ENCODE results near the gene NHLRC2. TPM values are rescaled to one million over a fixed set of nuclear protein-coding genes. Genes with fewer than 3 reads are reported as not detected.
"Not testable (repeated sequence)": the region's sequence is repeated elsewhere in the genome, so short reads cannot be mapped to it uniquely, and the experiment has no call there.

Gene NHLRC2
- 5.0 and 5.2 TPM in 2 replicates for polyA plus RNA-seq (2013)

GRCh38 chr10:113854013-113854760 lies at the start of gene NHLRC2, which contains the start of gene DCLRE1A:
Gene NHLRC2, plus strand, starts transcription at chr10:113854661. Its CDS starts 212 bp downstream, at chr10:113854873.
Gene DCLRE1A, minus strand, starts transcription at chr10:113854082. Its CDS starts 900 bp downstream, at chr10:113853182.
- Histone ChIP-seq H2BK12ac (ENCODE audit: low read length) (no peak within 1 kb of the TSS), H3K4me1 (ENCODE audit: control insufficient read depth in 1 of 2, insufficient read depth in 2 of 2, low read length in 2 of 2) (peaks cover 0 to 9% of the 10 kb centered on the region in 2 experiments), H2AFZ (ENCODE audit: insufficient read depth, low read length, poor library complexity) (peak within 1 kb of the TSS; percentile 95), H3K9ac (ENCODE audit: low read length) (peak within 1 kb of the TSS; percentile 98), H3K14ac (ENCODE audit: low read length) (peak within 1 kb of the TSS; percentile 87), H3K4me3 (ENCODE audit: low read depth, low read length) (peak within 1 kb of the TSS; percentile 96), H3K36me3 (ENCODE audit: control insufficient read depth in 1 of 2, insufficient read depth in 2 of 2, low read length in 2 of 2) (no peaks in the 10 kb centered on the region), H3K9me3 (ENCODE audit: insufficient read depth, low read depth, low read length) (no peaks in the 10 kb centered on the region), H3K79me2 (ENCODE audit: control insufficient read depth, insufficient read depth, low read length, poor library complexity) (peaks cover 10% of the 10 kb centered on the region), H3K4ac (ENCODE audit: low read depth, low read length) (peak within 1 kb of the TSS; percentile 66), H3K23ac (ENCODE audit: low read length) (no peak within 1 kb of the TSS), H3K79me1 (ENCODE audit: low read length) (peaks cover 10% of the 10 kb centered on the region), H2BK120ac (ENCODE audit: insufficient read depth, low read length, poor library complexity) (peak within 1 kb of the TSS; percentile 81), H3K4me2 (ENCODE audit: low read length) (peak within 1 kb of the TSS; percentile 82), H3K27me3 (ENCODE audit: insufficient read depth, low read length) (no peaks in the 10 kb centered on the region), H3K27ac (ENCODE audit: low read depth, low read length) (peak within 1 kb of the TSS; percentile 76), H2AK5ac (ENCODE audit: low read length) (no peak within 1 kb of the TSS), H4K12ac (ENCODE audit: low read depth, low read length) (peak within 1 kb of the TSS; percentile 95), H3K18ac (ENCODE audit: low read length) (peak within 1 kb of the TSS; percentile 81), H4K8ac (ENCODE audit: low read depth, low read length) (peak within 1 kb of the TSS; percentile 97), H2BK5ac (ENCODE audit: low read depth, low read length, poor library complexity) (peak within 1 kb of the TSS; percentile 77), H4K91ac (ENCODE audit: low read depth, low read length) (peak within 1 kb of the TSS; percentile 93)
- WGBS (ENCODE audit: extremely low coverage, insufficient coverage, insufficient read length): no CpG with 5 or more reads among the region's 39 CpGs
- peak; percentile 66 to 82 for DNase-seq

GRCh38 chr10:113806503-113806902 lies 48.0 kb upstream of the NHLRC2 start:
- Histone ChIP-seq H3K79me1 (ENCODE audit: low read length) (no peaks in the 10 kb centered on the region), H3K18ac (ENCODE audit: low read length) (no peak overlapping the region), H3K9ac (ENCODE audit: low read length) (no peak overlapping the region), H2BK120ac (ENCODE audit: insufficient read depth, low read length, poor library complexity) (no peak overlapping the region), H3K4me2 (ENCODE audit: low read length) (no peak overlapping the region), H3K9me3 (ENCODE audit: insufficient read depth, low read depth, low read length) (no peaks in the 10 kb centered on the region), H2AFZ (ENCODE audit: insufficient read depth, low read length, poor library complexity) (no peak overlapping the region), H2BK5ac (ENCODE audit: low read depth, low read length, poor library complexity) (no peak overlapping the region), H3K4me1 (ENCODE audit: control insufficient read depth in 1 of 2, insufficient read depth in 2 of 2, low read length in 2 of 2) (no peaks in the 10 kb centered on the region), H3K27me3 (ENCODE audit: insufficient read depth, low read length) (no peaks in the 10 kb centered on the region), H2BK12ac (ENCODE audit: low read length) (no peak overlapping the region), H4K12ac (ENCODE audit: low read depth, low read length) (no peak overlapping the region), H3K36me3 (ENCODE audit: control insufficient read depth in 1 of 2, insufficient read depth in 2 of 2, low read length in 2 of 2) (no peaks in the 10 kb centered on the region), H3K4ac (ENCODE audit: low read depth, low read length) (no peak overlapping the region), H3K4me3 (ENCODE audit: low read depth, low read length) (no peak overlapping the region), H3K23ac (ENCODE audit: low read length) (no peak overlapping the region), H3K14ac (ENCODE audit: low read length) (no peak overlapping the region), H4K91ac (ENCODE audit: low read depth, low read length) (no peak overlapping the region), H3K27ac (ENCODE audit: low read depth, low read length) (no peak overlapping the region), H3K79me2 (ENCODE audit: control insufficient read depth, insufficient read depth, low read length, poor library complexity) (no peaks in the 10 kb centered on the region), H4K8ac (ENCODE audit: low read depth, low read length) (no peak overlapping the region), H2AK5ac (ENCODE audit: low read length) (no peak overlapping the region)
- WGBS (ENCODE audit: extremely low coverage, insufficient coverage, insufficient read length): no CpG with 5 or more reads among the region's 4 CpGs
- no peak for DNase-seq

- H3K79me1 ChIP-seq (ENCODE audit: low read length): no peaks in the 10 kb centered on the region
- H3K27me3 ChIP-seq (ENCODE audit: insufficient read depth, low read length): no peaks in the 10 kb centered on the region
- no peak overlapping the region for H3K27ac ChIP-seq (ENCODE audit: low read depth, low read length)
- H3K4ac ChIP-seq (ENCODE audit: low read depth, low read length): no peak overlapping the region
- H4K8ac ChIP-seq (ENCODE audit: low read depth, low read length): no peak overlapping the region
- no peak overlapping the region for H3K9ac ChIP-seq (ENCODE audit: low read length)
- no peak for DNase-seq
- H2BK12ac ChIP-seq (ENCODE audit: low read length): no peak overlapping the region
- no peaks in the 10 kb centered on the region for H3K36me3 ChIP-seq (ENCODE audit: control insufficient read depth in 1 of 2, insufficient read depth in 2 of 2, low read length in 2 of 2)
- H2BK120ac ChIP-seq (ENCODE audit: insufficient read depth, low read length, poor library complexity): no peak overlapping the region
- H2AFZ ChIP-seq (ENCODE audit: insufficient read depth, low read length, poor library complexity): no peak overlapping the region
- no peak overlapping the region for H2AK5ac ChIP-seq (ENCODE audit: low read length)
- H3K4me1 ChIP-seq (ENCODE audit: control insufficient read depth in 1 of 2, insufficient read depth in 2 of 2, low read length in 2 of 2): no peaks in the 10 kb centered on the region
- no peak overlapping the region for H3K23ac ChIP-seq (ENCODE audit: low read length)
- no peak overlapping the region for H2BK5ac ChIP-seq (ENCODE audit: low read depth, low read length, poor library complexity)
- H3K79me2 ChIP-seq (ENCODE audit: control insufficient read depth, insufficient read depth, low read length, poor library complexity): no peaks in the 10 kb centered on the region
- H3K4me2 ChIP-seq (ENCODE audit: low read length): no peak overlapping the region
- H3K18ac ChIP-seq (ENCODE audit: low read length): no peak overlapping the region
- H4K12ac ChIP-seq (ENCODE audit: low read depth, low read length): no peak overlapping the region
- H4K91ac ChIP-seq (ENCODE audit: low read depth, low read length): no peak overlapping the region
- no CpG with 5 or more reads among the region's 3 CpGs for WGBS (ENCODE audit: extremely low coverage, insufficient coverage, insufficient read length)
- no peak overlapping the region for H3K4me3 ChIP-seq (ENCODE audit: low read depth, low read length)
- no peak overlapping the region for H3K14ac ChIP-seq (ENCODE audit: low read length)
- H3K9me3 ChIP-seq (ENCODE audit: insufficient read depth, low read depth, low read length): no peaks in the 10 kb centered on the region
These were observed 46.3 kb upstream of the NHLRC2 start for GRCh38 chr10:113808168-113808567.

DNA sequence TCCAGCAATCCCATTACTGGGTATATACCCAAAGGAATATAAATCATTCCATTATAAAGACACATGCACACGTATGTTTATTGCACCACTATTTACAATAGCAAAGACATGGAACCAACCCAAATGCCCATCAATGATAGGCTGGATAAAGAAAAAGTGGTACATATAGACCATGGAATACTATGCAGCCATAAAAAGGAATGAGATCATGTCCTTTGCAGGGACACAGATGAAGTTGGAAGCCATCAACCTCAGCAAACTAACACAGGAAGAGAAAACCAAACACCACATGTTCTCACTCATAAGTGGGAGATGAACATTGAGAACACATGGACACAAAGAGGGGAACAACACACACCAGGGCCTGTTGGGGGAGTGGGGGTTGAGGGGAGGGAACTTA lies 39.8 kb upstream of the NHLRC2 start:
- WGBS (ENCODE audit: extremely low coverage, insufficient coverage, insufficient read length): no CpG with 5 or more reads among the region's 1 CpG
- not testable (repeated sequence) for H3K79me1 ChIP-seq (ENCODE audit: low read length); H3K14ac ChIP-seq (ENCODE audit: low read length); H4K91ac ChIP-seq (ENCODE audit: low read depth, low read length); DNase-seq; H2BK120ac ChIP-seq (ENCODE audit: insufficient read depth, low read length, poor library complexity); H2BK12ac ChIP-seq (ENCODE audit: low read length); H3K4me1 ChIP-seq (ENCODE audit: control insufficient read depth in 1 of 2, insufficient read depth in 2 of 2, low read length in 2 of 2); H3K4me2 ChIP-seq (ENCODE audit: low read length); H2BK5ac ChIP-seq (ENCODE audit: low read depth, low read length, poor library complexity); H3K4ac ChIP-seq (ENCODE audit: low read depth, low read length); H3K4me3 ChIP-seq (ENCODE audit: low read depth, low read length); H3K36me3 ChIP-seq (ENCODE audit: control insufficient read depth in 1 of 2, insufficient read depth in 2 of 2, low read length in 2 of 2); H3K27ac ChIP-seq (ENCODE audit: low read depth, low read length); H4K8ac ChIP-seq (ENCODE audit: low read depth, low read length); H3K9ac ChIP-seq (ENCODE audit: low read length); H4K12ac ChIP-seq (ENCODE audit: low read depth, low read length); H3K79me2 ChIP-seq (ENCODE audit: control insufficient read depth, insufficient read depth, low read length, poor library complexity); H2AK5ac ChIP-seq (ENCODE audit: low read length); H3K23ac ChIP-seq (ENCODE audit: low read length); H2AFZ ChIP-seq (ENCODE audit: insufficient read depth, low read length, poor library complexity); H3K27me3 ChIP-seq (ENCODE audit: insufficient read depth, low read length); H3K9me3 ChIP-seq (ENCODE audit: insufficient read depth, low read depth, low read length); H3K18ac ChIP-seq (ENCODE audit: low read length)

Measured in trophoblast cell (in vitro differentiated cells and primary cell).